ENCODE results near the gene C10orf71.

DNA sequence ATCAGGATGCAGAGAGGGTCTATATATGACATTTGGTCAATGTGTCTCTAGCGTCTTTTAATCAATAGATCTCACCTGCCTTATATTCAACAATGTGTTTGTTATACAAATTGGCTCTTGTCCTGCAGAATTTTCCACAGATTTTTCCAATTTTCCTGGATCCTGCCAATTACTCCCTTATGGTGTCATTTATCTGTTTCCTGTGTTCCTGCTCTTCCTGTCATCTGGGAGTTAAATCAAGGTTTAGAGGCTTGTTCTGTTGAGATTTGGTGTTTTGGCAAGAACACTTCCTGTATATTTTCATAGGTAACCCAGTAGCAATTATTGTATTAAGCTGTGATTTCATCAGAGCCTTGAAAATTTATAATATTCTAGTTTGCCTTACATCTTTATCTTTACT is 8.8 kb upstream of the C10orf71 start:
- TF ChIP-seq, protein P1, sequence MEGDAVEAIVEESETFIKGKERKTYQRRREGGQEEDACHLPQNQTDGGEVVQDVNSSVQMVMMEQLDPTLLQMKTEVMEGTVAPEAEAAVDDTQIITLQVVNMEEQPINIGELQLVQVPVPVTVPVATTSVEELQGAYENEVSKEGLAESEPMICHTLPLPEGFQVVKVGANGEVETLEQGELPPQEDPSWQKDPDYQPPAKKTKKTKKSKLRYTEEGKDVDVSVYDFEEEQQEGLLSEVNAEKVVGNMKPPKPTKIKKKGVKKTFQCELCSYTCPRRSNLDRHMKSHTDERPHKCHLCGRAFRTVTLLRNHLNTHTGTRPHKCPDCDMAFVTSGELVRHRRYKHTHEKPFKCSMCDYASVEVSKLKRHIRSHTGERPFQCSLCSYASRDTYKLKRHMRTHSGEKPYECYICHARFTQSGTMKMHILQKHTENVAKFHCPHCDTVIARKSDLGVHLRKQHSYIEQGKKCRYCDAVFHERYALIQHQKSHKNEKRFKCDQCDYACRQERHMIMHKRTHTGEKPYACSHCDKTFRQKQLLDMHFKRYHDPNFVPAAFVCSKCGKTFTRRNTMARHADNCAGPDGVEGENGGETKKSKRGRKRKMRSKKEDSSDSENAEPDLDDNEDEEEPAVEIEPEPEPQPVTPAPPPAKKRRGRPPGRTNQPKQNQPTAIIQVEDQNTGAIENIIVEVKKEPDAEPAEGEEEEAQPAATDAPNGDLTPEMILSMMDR (IDR thresholded peaks at IDR 0.05; ENCODE audit: poor library complexity), result no peak
- TF ChIP-seq EZH2phosphoT487 (IDR thresholded peaks at IDR 0.05; ENCODE audit: low read depth, severe bottlenecking, unreplicated experiment), result no peak
